Erythroblast (primary cell): ENCODE measurements around the gene CLCNKB.

Experiments
- GATA1 ChIP-seq: IDR thresholded peaks from 2 replicates; pipeline ENCODE4 v1.6.1; 2011; ENCODE audit warnings: low read depth, mild to moderate bottlenecking, control low read depth, low read length, moderate library complexity
- POLR2A ChIP-seq: IDR thresholded peaks from 2 replicates; pipeline ENCODE4 v1.6.1; 2011; ENCODE audit warnings: mild to moderate bottlenecking, low read length

DNA sequence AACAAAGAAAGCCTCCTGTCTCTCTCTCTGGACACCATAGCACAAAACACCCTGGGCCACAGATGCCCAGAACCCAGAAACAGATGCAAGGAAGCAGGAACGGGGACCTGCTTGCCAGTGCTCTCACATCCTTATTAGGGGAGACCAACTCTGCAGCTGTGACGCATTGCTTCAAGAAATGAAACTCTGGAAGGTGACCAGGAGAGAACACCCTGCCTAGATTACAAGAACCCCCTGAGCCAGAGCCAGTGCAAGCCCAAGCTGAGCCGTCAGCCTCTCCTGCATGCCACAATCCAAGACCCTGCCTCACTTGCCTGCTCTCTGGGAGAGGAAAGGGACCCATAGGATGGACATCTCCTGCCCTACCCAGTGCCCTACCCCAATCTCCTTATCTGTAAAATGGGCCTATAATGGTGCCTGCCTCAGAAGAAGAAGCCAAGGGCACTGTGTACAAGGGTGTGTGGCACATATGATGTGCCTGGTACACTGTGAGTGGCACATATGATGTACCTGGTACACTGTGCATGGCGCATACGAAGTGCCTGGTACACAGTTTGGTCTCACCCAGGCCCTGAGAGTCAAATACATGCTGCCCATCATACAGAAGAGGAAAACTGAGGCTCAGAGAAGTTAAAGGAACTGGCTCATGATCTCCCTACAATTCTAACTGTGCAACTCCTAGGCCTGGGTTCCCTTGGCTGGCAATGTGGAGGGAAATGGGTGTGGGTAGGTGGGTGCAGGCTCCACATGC lies 46.7 kb downstream of the CLCNKB start:
- no peak for TF ChIP-seq POLR2A
- TF ChIP-seq GATA1, result no peak
